ENCODE results near the gene SDK1. TPM values are rescaled to one million over a fixed set of nuclear protein-coding genes. Genes with fewer than 3 reads are reported as not detected.

The SDK1 gene
- total and polyA plus RNA-seq, 2 of the 8 experiments (the other 6 are each of a cell fraction or from before 2014, with no cell fraction given) = 3.3 to 7.2 TPM

GRCh38 chr7:4246536-4246935 is 945.5 kb downstream of the SDK1 start (continued):
- no peak for TF ChIP-seq CHD7 (IDR thresholded peaks at IDR 0.05; ENCODE audit: insufficient replicate concordance, low read length)
- TF ChIP-seq FOSL1 (IDR thresholded peaks at IDR 0.05; ENCODE audit: insufficient read depth, low read depth, low read length) = no peak
- TF ChIP-seq ASH2L (IDR thresholded peaks at IDR 0.05; ENCODE audit: low read length) = no peak
